ENCODE results near the gene TMC6. TPM values are rescaled to one million over a fixed set of nuclear protein-coding genes. Genes with fewer than 3 reads are reported as not detected.
A peak's percentile ranks its signal among the peaks of the same experiment; 100 is the strongest.

Gene TMC6
- total and polyA plus RNA-seq, 2 of the 13 experiments (the other 11 are each of a cell fraction or from before 2014, with no cell fraction given), result 48.4 to 99.1 TPM

- no peak for TF ChIP-seq GRHL1 (CRISPR knock-in tag; conservative IDR thresholded peaks at IDR 0.05)
- no peak; the same call in 1 of the 2 replicates for TF ChIP-seq ZNF33B (CRISPR knock-in tag; IDR thresholded peaks at IDR 0.05)
- TF ChIP-seq ZNF263 (CRISPR knock-in tag; IDR thresholded peaks at IDR 0.05), result peak; percentile 75
- TF ChIP-seq JUNB (CRISPR knock-in tag; IDR thresholded peaks at IDR 0.05; ENCODE audit: borderline replicate concordance), result no peak
- TF ChIP-seq ZSCAN30 (CRISPR knock-in tag; IDR thresholded peaks at IDR 0.05), result no peak
- TF ChIP-seq, protein P1, sequence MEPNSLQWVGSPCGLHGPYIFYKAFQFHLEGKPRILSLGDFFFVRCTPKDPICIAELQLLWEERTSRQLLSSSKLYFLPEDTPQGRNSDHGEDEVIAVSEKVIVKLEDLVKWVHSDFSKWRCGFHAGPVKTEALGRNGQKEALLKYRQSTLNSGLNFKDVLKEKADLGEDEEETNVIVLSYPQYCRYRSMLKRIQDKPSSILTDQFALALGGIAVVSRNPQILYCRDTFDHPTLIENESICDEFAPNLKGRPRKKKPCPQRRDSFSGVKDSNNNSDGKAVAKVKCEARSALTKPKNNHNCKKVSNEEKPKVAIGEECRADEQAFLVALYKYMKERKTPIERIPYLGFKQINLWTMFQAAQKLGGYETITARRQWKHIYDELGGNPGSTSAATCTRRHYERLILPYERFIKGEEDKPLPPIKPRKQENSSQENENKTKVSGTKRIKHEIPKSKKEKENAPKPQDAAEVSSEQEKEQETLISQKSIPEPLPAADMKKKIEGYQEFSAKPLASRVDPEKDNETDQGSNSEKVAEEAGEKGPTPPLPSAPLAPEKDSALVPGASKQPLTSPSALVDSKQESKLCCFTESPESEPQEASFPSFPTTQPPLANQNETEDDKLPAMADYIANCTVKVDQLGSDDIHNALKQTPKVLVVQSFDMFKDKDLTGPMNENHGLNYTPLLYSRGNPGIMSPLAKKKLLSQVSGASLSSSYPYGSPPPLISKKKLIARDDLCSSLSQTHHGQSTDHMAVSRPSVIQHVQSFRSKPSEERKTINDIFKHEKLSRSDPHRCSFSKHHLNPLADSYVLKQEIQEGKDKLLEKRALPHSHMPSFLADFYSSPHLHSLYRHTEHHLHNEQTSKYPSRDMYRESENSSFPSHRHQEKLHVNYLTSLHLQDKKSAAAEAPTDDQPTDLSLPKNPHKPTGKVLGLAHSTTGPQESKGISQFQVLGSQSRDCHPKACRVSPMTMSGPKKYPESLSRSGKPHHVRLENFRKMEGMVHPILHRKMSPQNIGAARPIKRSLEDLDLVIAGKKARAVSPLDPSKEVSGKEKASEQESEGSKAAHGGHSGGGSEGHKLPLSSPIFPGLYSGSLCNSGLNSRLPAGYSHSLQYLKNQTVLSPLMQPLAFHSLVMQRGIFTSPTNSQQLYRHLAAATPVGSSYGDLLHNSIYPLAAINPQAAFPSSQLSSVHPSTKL (CRISPR knock-in tag; IDR thresholded peaks at IDR 0.05), result peak; percentile 67
- no peak for TF ChIP-seq CHCHD3 (CRISPR knock-in tag; IDR thresholded peaks at IDR 0.05)
- TF ChIP-seq ZNF331 (CRISPR knock-in tag; IDR thresholded peaks at IDR 0.05), result peak; percentile 76
- TF ChIP-seq BHLHE40 (IDR thresholded peaks at IDR 0.05; ENCODE audit: low read length), result peak; percentile 45; the same call in 1 of the 2 replicates
- TF ChIP-seq SNAPC4 (CRISPR knock-in tag; IDR thresholded peaks at IDR 0.05), result peak; percentile 78
- TF ChIP-seq PLRG1 (conservative IDR thresholded peaks at IDR 0.05), result no peak
- no peak for TF ChIP-seq DNMT3B (CRISPR knock-in tag; conservative IDR thresholded peaks at IDR 0.05)
- TF ChIP-seq NRL (CRISPR knock-in tag; IDR thresholded peaks at IDR 0.05; ENCODE audit: borderline replicate concordance), result no peak; the same call in none of the 2 replicates
- TF ChIP-seq, protein P2, sequence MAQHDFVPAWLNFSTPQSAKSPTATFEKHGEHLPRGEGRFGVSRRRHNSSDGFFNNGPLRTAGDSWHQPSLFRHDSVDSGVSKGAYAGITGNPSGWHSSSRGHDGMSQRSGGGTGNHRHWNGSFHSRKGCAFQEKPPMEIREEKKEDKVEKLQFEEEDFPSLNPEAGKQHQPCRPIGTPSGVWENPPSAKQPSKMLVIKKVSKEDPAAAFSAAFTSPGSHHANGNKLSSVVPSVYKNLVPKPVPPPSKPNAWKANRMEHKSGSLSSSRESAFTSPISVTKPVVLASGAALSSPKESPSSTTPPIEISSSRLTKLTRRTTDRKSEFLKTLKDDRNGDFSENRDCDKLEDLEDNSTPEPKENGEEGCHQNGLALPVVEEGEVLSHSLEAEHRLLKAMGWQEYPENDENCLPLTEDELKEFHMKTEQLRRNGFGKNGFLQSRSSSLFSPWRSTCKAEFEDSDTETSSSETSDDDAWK (CRISPR knock-in tag; IDR thresholded peaks at IDR 0.05), result no peak
- TF ChIP-seq MLLT10 (CRISPR knock-in tag; IDR thresholded peaks at IDR 0.05), result no peak
- TF ChIP-seq ZNF446 (CRISPR knock-in tag; IDR thresholded peaks at IDR 0.05), result 0 out of 2 replicates have a peak, but pooled peaks have one; percentile 39
- TF ChIP-seq NFE2L2 (IDR thresholded peaks at IDR 0.05; ENCODE audit: low read length), result no peak
These were observed 16.4 kb upstream of the TMC6 start (continued) for GRCh38 chr17:78144736-78145641.

All from HepG2 (cell line).